ENCODE data around the gene STPG3. TPM values are rescaled to one million over a fixed set of nuclear protein-coding genes. Genes with fewer than 3 reads are reported as not detected.

STPG3 gene
- total and polyA plus RNA-seq, 2 of the 13 experiments (the other 11 are each of a cell fraction or from before 2014, with no cell fraction given): not detected

DNA sequence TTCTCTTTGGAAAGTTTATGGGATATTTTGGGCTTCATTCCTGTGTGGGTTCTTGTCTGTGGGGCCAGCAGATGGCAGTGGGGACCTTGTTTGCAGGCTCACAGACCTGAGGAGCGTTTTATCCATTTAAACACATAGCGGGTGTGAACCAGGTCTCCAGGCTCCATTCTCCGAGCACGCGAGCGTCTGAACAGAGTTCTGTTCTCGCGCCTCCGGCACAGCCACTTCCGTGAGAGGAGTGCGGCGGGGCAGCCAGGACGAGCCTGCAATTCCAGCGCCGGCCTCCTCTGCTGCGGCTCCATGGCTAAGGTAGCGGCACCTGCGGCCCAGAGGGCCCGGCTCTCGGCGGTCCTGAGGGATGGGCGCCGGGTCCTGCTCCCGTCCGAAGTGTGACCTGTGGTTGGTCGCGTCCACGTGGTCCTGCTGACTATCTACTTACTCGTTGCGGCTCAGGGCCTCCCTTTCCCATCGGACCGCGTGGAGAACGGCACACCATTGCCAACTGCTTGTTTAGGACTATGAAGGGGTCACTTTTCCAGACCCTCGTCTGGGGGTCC is 43.7 kb downstream of the STPG3 start (continued):
- TF ChIP-seq, protein P1, sequence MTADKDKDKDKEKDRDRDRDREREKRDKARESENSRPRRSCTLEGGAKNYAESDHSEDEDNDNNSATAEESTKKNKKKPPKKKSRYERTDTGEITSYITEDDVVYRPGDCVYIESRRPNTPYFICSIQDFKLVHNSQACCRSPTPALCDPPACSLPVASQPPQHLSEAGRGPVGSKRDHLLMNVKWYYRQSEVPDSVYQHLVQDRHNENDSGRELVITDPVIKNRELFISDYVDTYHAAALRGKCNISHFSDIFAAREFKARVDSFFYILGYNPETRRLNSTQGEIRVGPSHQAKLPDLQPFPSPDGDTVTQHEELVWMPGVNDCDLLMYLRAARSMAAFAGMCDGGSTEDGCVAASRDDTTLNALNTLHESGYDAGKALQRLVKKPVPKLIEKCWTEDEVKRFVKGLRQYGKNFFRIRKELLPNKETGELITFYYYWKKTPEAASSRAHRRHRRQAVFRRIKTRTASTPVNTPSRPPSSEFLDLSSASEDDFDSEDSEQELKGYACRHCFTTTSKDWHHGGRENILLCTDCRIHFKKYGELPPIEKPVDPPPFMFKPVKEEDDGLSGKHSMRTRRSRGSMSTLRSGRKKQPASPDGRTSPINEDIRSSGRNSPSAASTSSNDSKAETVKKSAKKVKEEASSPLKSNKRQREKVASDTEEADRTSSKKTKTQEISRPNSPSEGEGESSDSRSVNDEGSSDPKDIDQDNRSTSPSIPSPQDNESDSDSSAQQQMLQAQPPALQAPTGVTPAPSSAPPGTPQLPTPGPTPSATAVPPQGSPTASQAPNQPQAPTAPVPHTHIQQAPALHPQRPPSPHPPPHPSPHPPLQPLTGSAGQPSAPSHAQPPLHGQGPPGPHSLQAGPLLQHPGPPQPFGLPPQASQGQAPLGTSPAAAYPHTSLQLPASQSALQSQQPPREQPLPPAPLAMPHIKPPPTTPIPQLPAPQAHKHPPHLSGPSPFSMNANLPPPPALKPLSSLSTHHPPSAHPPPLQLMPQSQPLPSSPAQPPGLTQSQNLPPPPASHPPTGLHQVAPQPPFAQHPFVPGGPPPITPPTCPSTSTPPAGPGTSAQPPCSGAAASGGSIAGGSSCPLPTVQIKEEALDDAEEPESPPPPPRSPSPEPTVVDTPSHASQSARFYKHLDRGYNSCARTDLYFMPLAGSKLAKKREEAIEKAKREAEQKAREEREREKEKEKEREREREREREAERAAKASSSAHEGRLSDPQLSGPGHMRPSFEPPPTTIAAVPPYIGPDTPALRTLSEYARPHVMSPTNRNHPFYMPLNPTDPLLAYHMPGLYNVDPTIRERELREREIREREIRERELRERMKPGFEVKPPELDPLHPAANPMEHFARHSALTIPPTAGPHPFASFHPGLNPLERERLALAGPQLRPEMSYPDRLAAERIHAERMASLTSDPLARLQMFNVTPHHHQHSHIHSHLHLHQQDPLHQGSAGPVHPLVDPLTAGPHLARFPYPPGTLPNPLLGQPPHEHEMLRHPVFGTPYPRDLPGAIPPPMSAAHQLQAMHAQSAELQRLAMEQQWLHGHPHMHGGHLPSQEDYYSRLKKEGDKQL (CRISPR knock-in tag; IDR thresholded peaks at IDR 0.05; ENCODE audit: low read depth): no peak
- TF ChIP-seq, protein P2, sequence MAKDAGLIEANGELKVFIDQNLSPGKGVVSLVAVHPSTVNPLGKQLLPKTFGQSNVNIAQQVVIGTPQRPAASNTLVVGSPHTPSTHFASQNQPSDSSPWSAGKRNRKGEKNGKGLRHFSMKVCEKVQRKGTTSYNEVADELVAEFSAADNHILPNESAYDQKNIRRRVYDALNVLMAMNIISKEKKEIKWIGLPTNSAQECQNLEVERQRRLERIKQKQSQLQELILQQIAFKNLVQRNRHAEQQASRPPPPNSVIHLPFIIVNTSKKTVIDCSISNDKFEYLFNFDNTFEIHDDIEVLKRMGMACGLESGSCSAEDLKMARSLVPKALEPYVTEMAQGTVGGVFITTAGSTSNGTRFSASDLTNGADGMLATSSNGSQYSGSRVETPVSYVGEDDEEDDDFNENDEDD (CRISPR knock-in tag; IDR thresholded peaks at IDR 0.05; ENCODE audit: borderline replicate concordance): no peak
- TF ChIP-seq, protein P3, sequence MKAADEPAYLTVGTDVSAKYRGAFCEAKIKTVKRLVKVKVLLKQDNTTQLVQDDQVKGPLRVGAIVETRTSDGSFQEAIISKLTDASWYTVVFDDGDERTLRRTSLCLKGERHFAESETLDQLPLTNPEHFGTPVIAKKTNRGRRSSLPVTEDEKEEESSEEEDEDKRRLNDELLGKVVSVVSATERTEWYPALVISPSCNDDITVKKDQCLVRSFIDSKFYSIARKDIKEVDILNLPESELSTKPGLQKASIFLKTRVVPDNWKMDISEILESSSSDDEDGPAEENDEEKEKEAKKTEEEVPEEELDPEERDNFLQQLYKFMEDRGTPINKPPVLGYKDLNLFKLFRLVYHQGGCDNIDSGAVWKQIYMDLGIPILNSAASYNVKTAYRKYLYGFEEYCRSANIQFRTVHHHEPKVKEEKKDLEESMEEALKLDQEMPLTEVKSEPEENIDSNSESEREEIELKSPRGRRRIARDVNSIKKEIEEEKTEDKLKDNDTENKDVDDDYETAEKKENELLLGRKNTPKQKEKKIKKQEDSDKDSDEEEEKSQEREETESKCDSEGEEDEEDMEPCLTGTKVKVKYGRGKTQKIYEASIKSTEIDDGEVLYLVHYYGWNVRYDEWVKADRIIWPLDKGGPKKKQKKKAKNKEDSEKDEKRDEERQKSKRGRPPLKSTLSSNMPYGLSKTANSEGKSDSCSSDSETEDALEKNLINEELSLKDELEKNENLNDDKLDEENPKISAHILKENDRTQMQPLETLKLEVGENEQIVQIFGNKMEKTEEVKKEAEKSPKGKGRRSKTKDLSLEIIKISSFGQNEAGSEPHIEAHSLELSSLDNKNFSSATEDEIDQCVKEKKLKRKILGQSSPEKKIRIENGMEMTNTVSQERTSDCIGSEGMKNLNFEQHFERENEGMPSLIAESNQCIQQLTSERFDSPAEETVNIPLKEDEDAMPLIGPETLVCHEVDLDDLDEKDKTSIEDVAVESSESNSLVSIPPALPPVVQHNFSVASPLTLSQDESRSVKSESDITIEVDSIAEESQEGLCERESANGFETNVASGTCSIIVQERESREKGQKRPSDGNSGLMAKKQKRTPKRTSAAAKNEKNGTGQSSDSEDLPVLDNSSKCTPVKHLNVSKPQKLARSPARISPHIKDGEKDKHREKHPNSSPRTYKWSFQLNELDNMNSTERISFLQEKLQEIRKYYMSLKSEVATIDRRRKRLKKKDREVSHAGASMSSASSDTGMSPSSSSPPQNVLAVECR (CRISPR knock-in tag; IDR thresholded peaks at IDR 0.05; ENCODE audit: borderline replicate concordance): no peak; the same call in 1 of the 2 replicates
- TF ChIP-seq SIX4 (CRISPR knock-in tag; IDR thresholded peaks at IDR 0.05) (no peak), ZSCAN12 (CRISPR knock-in tag; IDR thresholded peaks at IDR 0.05) (no peak), HOXA9 (CRISPR knock-in tag; IDR thresholded peaks at IDR 0.05; ENCODE audit: borderline replicate concordance) (no peak), TAF1 (CRISPR knock-in tag; IDR thresholded peaks at IDR 0.05) (no peak), SMAD1 (CRISPR knock-in tag; IDR thresholded peaks at IDR 0.05; ENCODE audit: borderline replicate concordance, low read depth) (no peak), NPAS2 (CRISPR knock-in tag; IDR thresholded peaks at IDR 0.05; ENCODE audit: borderline replicate concordance) (no peak), NCOR1 (IDR thresholded peaks at IDR 0.05; ENCODE audit: borderline replicate concordance, low read length) (no peak), TOE1 (CRISPR knock-in tag; IDR thresholded peaks at IDR 0.05) (no peak), SRSF1 (optimal IDR thresholded peaks at IDR 0.05; ENCODE audit: low read depth, low read length) (no peak), POLR2AphosphoS5 (IDR thresholded peaks at IDR 0.05; ENCODE audit: low read depth, low read length) (no peak)
- TF ChIP-seq, protein P4, sequence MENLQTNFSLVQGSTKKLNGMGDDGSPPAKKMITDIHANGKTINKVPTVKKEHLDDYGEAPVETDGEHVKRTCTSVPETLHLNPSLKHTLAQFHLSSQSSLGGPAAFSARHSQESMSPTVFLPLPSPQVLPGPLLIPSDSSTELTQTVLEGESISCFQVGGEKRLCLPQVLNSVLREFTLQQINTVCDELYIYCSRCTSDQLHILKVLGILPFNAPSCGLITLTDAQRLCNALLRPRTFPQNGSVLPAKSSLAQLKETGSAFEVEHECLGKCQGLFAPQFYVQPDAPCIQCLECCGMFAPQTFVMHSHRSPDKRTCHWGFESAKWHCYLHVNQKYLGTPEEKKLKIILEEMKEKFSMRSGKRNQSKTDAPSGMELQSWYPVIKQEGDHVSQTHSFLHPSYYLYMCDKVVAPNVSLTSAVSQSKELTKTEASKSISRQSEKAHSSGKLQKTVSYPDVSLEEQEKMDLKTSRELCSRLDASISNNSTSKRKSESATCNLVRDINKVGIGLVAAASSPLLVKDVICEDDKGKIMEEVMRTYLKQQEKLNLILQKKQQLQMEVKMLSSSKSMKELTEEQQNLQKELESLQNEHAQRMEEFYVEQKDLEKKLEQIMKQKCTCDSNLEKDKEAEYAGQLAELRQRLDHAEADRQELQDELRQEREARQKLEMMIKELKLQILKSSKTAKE (CRISPR knock-in tag; IDR thresholded peaks at IDR 0.05; ENCODE audit: borderline replicate concordance): no peak
- TF ChIP-seq, protein P5, sequence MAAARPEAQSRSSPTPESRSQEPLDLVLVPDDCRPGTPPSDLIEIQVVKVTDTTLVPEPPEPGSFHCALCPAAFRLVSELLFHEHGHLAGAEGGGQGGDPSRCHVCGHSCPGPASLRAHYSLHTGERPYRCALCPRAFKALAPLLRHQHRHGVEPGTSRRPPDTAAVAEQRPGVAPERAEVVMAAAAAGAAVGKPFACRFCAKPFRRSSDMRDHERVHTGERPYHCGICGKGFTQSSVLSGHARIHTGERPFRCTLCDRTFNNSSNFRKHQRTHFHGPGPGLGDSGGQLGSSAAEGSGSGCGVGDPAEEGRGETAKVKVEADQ (CRISPR knock-in tag; IDR thresholded peaks at IDR 0.05; ENCODE audit: borderline replicate concordance): no peak

Data from HepG2 (cell line).